A549 (cell line): ENCODE results near the gene KCNJ9. TPM values are rescaled to one million over a fixed set of nuclear protein-coding genes. Genes with fewer than 3 reads are reported as not detected.

Experiments
- ATAC-seq, 2 experiments: fragments of 200-7000 bp in 1 of 2; fragments of >200 bp in 1 of 2; cut with Nextera tagmentation in 1 of 2; cut with Tn5 transposase in 1 of 2; 3 replicates each; pipeline versions ENCODE4 v1.8.0 to v1.9.1; 2018 to 2020; ENCODE audit warnings: mild to moderate bottlenecking in 1 of 2, moderate library complexity in 1 of 2
- CTCF ChIA-PET: fragments of 300-600 bp; sonication (Branson Sonifier 250); formaldehyde crosslinking; extraction: SDS; loops from one replicate; lab custom pipeline; 2021; ENCODE audit warnings: antibody characterized with exemption, inconsistent platforms; lab: Yijun Ruan, JAX
- POLR2A ChIA-PET: fragments of 350-600 bp; formaldehyde crosslinking; extraction: SDS; loops from one replicate; lab custom pipeline; 2021; ENCODE audit warnings: antibody characterized with exemption, inconsistent platforms; lab: Yijun Ruan, JAX
- DNase-seq, 2 experiments: peaks; one replicate each; pipeline versions ENCODE4 v3.0.0 to v3.0.0-alpha.2; 2011 to 2016; ENCODE audit warnings: low read depth in 1 of 2, low spot score in 1 of 2
- FAIRE-seq: peaks from 2 replicates; lab custom pipeline; 2011; peaks lifted over from hg19 to GRCh38; lab: Jason Lieb, UNC
- H3K27ac ChIP-seq, 2 experiments: fragments of >200 bp; sonication (Bioruptor Twin); formaldehyde crosslinking; 3 replicates each; pipeline ENCODE4 v1.5.1; 2016 to 2017
- H3K4me1 ChIP-seq: fragments of >200 bp; sonication (Bioruptor Twin); formaldehyde crosslinking; 3 replicates; pipeline ENCODE4 v1.6.1; 2016
- H3K4me2 ChIP-seq: fragments of >200 bp; sonication (Bioruptor Twin); formaldehyde crosslinking; 3 replicates; pipeline ENCODE4 v1.6.1; 2016
- H3K4me3 ChIP-seq: fragments of >200 bp; sonication (Bioruptor Twin); formaldehyde crosslinking; 3 replicates; pipeline ENCODE4 v1.5.1; 2016
- H3K9me3 ChIP-seq: fragments of >200 bp; sonication (Bioruptor Twin); formaldehyde crosslinking; 3 replicates; pipeline ENCODE4 v1.6.1; 2016
- ESRRA ChIP-seq: fragments of 150-350 bp; IDR thresholded peaks from 2 replicates; pipeline ENCODE4 v1.6.1; 2014; ENCODE audit warnings: mild to moderate bottlenecking, low read length, borderline replicate concordance
- FOSB ChIP-seq: fragments of 250-450 bp; sonication (Bioruptor Pico); IDR thresholded peaks from 2 replicates; pipeline ENCODE4 v1.5.0; 2020; ENCODE audit warnings: mild to moderate bottlenecking, moderate library complexity
- FOSL2 ChIP-seq, 2 experiments: fragments of 450-650 bp in 1 of 2; fragments of >200 bp in 1 of 2; sonication (Bioruptor Twin) in 1 of 2; formaldehyde crosslinking; IDR thresholded peaks; 2 replicates each; pipeline versions ENCODE4 v1.5.0 to v1.6.1; 2016 to 2020; ENCODE audit warnings: mild to moderate bottlenecking in 1 of 2, moderate library complexity in 1 of 2
- HEYL ChIP-seq: fragments of 250-450 bp; sonication (Bioruptor Pico); IDR thresholded peaks from 2 replicates; pipeline ENCODE4 v1.8.0; 2021; ENCODE audit warnings: mild to moderate bottlenecking, moderate library complexity
- HOXB13 ChIP-seq: fragments of 250-450 bp; sonication (Bioruptor Pico); IDR thresholded peaks from 2 replicates; pipeline ENCODE4 v1.5.0; 2020; ENCODE audit warnings: low read depth, mild to moderate bottlenecking, moderate library complexity
- NR3C1 ChIP-seq: fragments of >200 bp; sonication (Bioruptor Twin); formaldehyde crosslinking; IDR thresholded peaks from 3 replicates; pipeline ENCODE4 v1.6.1; 2017
- RARB ChIP-seq: fragments of 250-450 bp; sonication (Bioruptor Pico); IDR thresholded peaks from 2 replicates; pipeline ENCODE4 v1.8.0; 2021; ENCODE audit warnings: mild to moderate bottlenecking, moderate library complexity
- TP53 ChIP-seq: fragments of 250-450 bp; sonication (Bioruptor Pico); IDR thresholded peaks from 2 replicates; pipeline ENCODE4 v1.5.0; 2021; ENCODE audit warnings: mild to moderate bottlenecking, moderate library complexity
- USF2 ChIP-seq: fragments of 450-650 bp; IDR thresholded peaks from 2 replicates; pipeline ENCODE4 v1.6.1; 2014; ENCODE audit warnings: antibody characterized with exemption
- WGBS: methylation state at CpG from one replicate; pipeline ENCODE4 v1.1.6; 2017; ENCODE audit errors: missing lambda C conversion rate; 5-methylcytosine and 5-hydroxymethylcytosine counted together
- polyA plus RNA-seq, 4 experiments: library from polyadenylated mRNA; depleted of rRNA in 3 of 4; stranded (reverse); fragments of >200 nt; fragmentation: RNase III in 1 of 4; extraction: RNeasy Plus Mini Kit Qiagen cat#74134 plus additional on column Dnase treatment in 1 of 4; gene quantifications; 2 replicates in 3 of 4; 3 replicates in 1 of 4; pipeline ENCODE4 v1.2.3, GENCODE V29; 2011 to 2017
- TF ChIP-seq, protein P1 (sequence below): fragments of 200-600 bp; sonication (generic); IDR thresholded peaks from 2 replicates; pipeline ENCODE4 v1.6.1; 2016; ENCODE audit warnings: antibody characterized with exemption, mild to moderate bottlenecking, moderate library complexity

Gene KCNJ9
- polyA plus RNA-seq, 2 of the 4 experiments (the other 2 are of a cell fraction), result not detected

DNA sequence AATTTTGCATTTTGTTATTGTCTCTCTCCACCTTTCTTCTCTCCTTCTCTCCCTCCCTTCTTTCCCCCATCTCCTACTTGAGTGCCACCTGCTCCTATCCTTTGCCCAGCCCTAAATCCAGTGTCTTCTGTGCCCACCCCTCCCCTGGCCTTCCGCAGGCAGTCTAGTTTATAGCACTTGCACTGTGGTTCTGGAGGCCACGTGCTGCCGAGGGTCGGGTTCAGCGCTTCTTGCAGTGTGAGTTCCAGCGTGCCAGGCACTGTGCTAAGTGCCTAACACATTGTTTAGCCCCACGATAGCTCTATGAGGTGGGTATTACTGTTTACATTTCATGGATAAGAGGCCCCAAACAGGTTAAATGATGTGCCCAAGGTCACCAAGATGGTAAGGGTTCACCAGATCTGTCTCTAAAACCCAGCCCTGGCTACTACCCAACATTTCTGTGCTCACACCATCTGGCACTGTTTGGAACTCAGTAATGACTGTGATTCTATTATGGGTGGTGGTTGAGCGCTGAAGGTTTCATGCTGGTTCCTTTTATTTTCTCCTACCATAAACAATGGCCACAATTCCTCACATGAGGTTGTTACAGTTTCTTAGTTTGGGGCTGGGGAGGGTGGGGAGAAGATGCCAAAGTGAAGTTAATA, 56.0 kb downstream of the KCNJ9 start:
- no peak for TF ChIP-seq ESRRA
- no peak for TF ChIP-seq FOSB (CRISPR knock-in tag)
- no peak for TF ChIP-seq FOSL2 (IDR thresholded peaks at IDR 0.05)
- no peak for TF ChIP-seq FOSL2 (CRISPR knock-in tag; IDR thresholded peaks at IDR 0.05)
- no peak for TF ChIP-seq TP53 (CRISPR knock-in tag)
- TF ChIP-seq NR3C1, result no peak
- TF ChIP-seq USF2, result no peak
- no peak for TF ChIP-seq RARB (CRISPR knock-in tag)
- no peaks in the 10 kb centered on the region for H3K9me3 ChIP-seq
- H3K4me1 ChIP-seq, result no peaks in the 10 kb centered on the region
- WGBS, result 59% methylated on average over 8 of the region's 8 CpGs
- no peak overlapping the region for H3K4me2 ChIP-seq
- CTCF ChIA-PET, result interaction anchor here (1.5 to 2.0 kb wide), 2 partner anchors 37 to 52 kb away, joined by 4 to 9 read pairs; no protein-coding TSS in a partner anchor
- ATAC-seq (no peak), FAIRE-seq (no peak), DNase-seq (no peak)
- no peak overlapping the region for H3K27ac ChIP-seq
- POLR2A ChIA-PET, result no interaction called here
- H3K4me3 ChIP-seq, result no peak overlapping the region

DNA sequence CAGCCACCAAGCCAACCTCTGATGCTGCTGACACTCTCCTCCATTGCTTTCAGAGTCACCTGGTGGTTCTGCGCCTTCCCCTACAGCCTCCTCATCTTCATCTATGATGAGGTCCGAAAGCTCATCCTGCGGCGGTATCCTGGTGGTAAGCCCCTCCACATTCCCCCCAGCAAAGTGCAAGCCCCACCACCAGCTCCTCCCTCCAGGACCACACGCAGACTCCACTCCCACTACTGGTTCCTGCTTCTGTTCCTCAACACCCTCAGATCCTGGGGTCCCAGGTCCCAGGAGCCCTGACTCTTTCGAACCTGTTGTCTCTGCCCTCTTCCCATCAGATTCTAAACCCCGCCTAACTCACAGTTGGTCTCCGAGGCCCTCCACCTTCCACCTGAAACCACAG, 58.5 kb downstream of the KCNJ9 start:
- TF ChIP-seq HOXB13 (CRISPR knock-in tag) (no peak), HEYL (CRISPR knock-in tag) (no peak)
- TF ChIP-seq, protein P1, sequence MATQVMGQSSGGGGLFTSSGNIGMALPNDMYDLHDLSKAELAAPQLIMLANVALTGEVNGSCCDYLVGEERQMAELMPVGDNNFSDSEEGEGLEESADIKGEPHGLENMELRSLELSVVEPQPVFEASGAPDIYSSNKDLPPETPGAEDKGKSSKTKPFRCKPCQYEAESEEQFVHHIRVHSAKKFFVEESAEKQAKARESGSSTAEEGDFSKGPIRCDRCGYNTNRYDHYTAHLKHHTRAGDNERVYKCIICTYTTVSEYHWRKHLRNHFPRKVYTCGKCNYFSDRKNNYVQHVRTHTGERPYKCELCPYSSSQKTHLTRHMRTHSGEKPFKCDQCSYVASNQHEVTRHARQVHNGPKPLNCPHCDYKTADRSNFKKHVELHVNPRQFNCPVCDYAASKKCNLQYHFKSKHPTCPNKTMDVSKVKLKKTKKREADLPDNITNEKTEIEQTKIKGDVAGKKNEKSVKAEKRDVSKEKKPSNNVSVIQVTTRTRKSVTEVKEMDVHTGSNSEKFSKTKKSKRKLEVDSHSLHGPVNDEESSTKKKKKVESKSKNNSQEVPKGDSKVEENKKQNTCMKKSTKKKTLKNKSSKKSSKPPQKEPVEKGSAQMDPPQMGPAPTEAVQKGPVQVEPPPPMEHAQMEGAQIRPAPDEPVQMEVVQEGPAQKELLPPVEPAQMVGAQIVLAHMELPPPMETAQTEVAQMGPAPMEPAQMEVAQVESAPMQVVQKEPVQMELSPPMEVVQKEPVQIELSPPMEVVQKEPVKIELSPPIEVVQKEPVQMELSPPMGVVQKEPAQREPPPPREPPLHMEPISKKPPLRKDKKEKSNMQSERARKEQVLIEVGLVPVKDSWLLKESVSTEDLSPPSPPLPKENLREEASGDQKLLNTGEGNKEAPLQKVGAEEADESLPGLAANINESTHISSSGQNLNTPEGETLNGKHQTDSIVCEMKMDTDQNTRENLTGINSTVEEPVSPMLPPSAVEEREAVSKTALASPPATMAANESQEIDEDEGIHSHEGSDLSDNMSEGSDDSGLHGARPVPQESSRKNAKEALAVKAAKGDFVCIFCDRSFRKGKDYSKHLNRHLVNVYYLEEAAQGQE, result no peak
- H3K27ac ChIP-seq, result no peak overlapping the region
- no peak overlapping the region for H3K4me2 ChIP-seq
- DNase-seq (no peak), ATAC-seq (no peak), FAIRE-seq (no peak)
- H3K4me3 ChIP-seq, result no peak overlapping the region
- no peaks in the 10 kb centered on the region for H3K9me3 ChIP-seq
- H3K4me1 ChIP-seq, result no peaks in the 10 kb centered on the region
- WGBS, result 87% methylated on average over 8 of the region's 8 CpGs
- ChIA-PET POLR2A (no interaction called here), CTCF (interaction anchor here (1.0 kb wide), 1 partner anchor 15 kb away, joined by 3 read pairs; no protein-coding TSS in a partner anchor)

Other genes starting within 250 kb of the KCNJ9 start
- gene VSIG8, start 218.9 kb upstream of the KCNJ9 start, polyA plus RNA-seq (2011; rRNA removed), result 0.04 TPM in 1 of 2 replicates, not detected in the other
- gene VSIG8, start 218.9 kb upstream of the KCNJ9 start, polyA plus RNA-seq (2017; fragmentation: RNase III; extraction: RNeasy Plus Mini Kit Qiagen cat#74134 plus additional on column Dnase treatment), result 0.05 to 0.09 TPM in 2 of 3 replicates, not detected in the other
- 0.50 and 0.67 TPM in 2 replicates for gene CFAP45, start 181.4 kb upstream of the KCNJ9 start, polyA plus RNA-seq (2011; rRNA removed)
- 0.76 to 0.89 TPM (median 0.87 TPM) in 3 replicates for gene CFAP45, start 181.4 kb upstream of the KCNJ9 start, polyA plus RNA-seq (2017; fragmentation: RNase III; extraction: RNeasy Plus Mini Kit Qiagen cat#74134 plus additional on column Dnase treatment)
- 533 and 536 TPM in 2 replicates for gene TAGLN2, start 156.0 kb upstream of the KCNJ9 start, polyA plus RNA-seq (2011; rRNA removed)
- gene TAGLN2, start 156.0 kb upstream of the KCNJ9 start, polyA plus RNA-seq (2017; fragmentation: RNase III; extraction: RNeasy Plus Mini Kit Qiagen cat#74134 plus additional on column Dnase treatment), result 781 to 811 TPM (median 806 TPM) in 3 replicates
- 0.05 and 0.06 TPM in 2 replicates for gene IGSF9, start 135.9 kb upstream of the KCNJ9 start, polyA plus RNA-seq (2011; rRNA removed)
- gene IGSF9, start 135.9 kb upstream of the KCNJ9 start, polyA plus RNA-seq (2017; fragmentation: RNase III; extraction: RNeasy Plus Mini Kit Qiagen cat#74134 plus additional on column Dnase treatment), result 0.49 to 0.54 TPM (median 0.50 TPM) in 3 replicates
- gene SLAMF9, start 127.3 kb upstream of the KCNJ9 start, polyA plus RNA-seq (2011; rRNA removed), result 0.21 and 0.25 TPM in 2 replicates
- 0.16 to 0.28 TPM (median 0.22 TPM) in 3 replicates for gene SLAMF9, start 127.3 kb upstream of the KCNJ9 start, polyA plus RNA-seq (2017; fragmentation: RNase III; extraction: RNeasy Plus Mini Kit Qiagen cat#74134 plus additional on column Dnase treatment)
- gene PIGM, start 49.5 kb upstream of the KCNJ9 start, polyA plus RNA-seq (2011; rRNA removed), result 6.3 and 7.2 TPM in 2 replicates
- gene PIGM, start 49.5 kb upstream of the KCNJ9 start, polyA plus RNA-seq (2017; fragmentation: RNase III; extraction: RNeasy Plus Mini Kit Qiagen cat#74134 plus additional on column Dnase treatment), result 4.8 to 5.3 TPM (median 5.0 TPM) in 3 replicates
- gene KCNJ10, start 11.4 kb upstream of the KCNJ9 start, polyA plus RNA-seq (2011; rRNA removed), result not detected in 2 replicates
- gene KCNJ10, start 11.4 kb upstream of the KCNJ9 start, polyA plus RNA-seq (2017; fragmentation: RNase III; extraction: RNeasy Plus Mini Kit Qiagen cat#74134 plus additional on column Dnase treatment), result 0.05 to 0.09 TPM (median 0.05 TPM) in 3 replicates
- 7.3 and 8.3 TPM in 2 replicates for gene IGSF8, start 17.1 kb downstream of the KCNJ9 start, polyA plus RNA-seq (2011; rRNA removed)
- 6.3 to 8.5 TPM (median 7.8 TPM) in 3 replicates for gene IGSF8, start 17.1 kb downstream of the KCNJ9 start, polyA plus RNA-seq (2017; fragmentation: RNase III; extraction: RNeasy Plus Mini Kit Qiagen cat#74134 plus additional on column Dnase treatment)
- gene ATP1A2, start 34.2 kb downstream of the KCNJ9 start, polyA plus RNA-seq (2011; rRNA removed), result 0.07 and 0.09 TPM in 2 replicates
- gene ATP1A2, start 34.2 kb downstream of the KCNJ9 start, polyA plus RNA-seq (2017; fragmentation: RNase III; extraction: RNeasy Plus Mini Kit Qiagen cat#74134 plus additional on column Dnase treatment), result 0.10 to 0.13 TPM in 2 of 3 replicates, not detected in the other
- gene ATP1A4, start 70.1 kb downstream of the KCNJ9 start, polyA plus RNA-seq (2011; rRNA removed), result not detected in 2 replicates
- not detected in 3 replicates for gene ATP1A4, start 70.1 kb downstream of the KCNJ9 start, polyA plus RNA-seq (2017; fragmentation: RNase III; extraction: RNeasy Plus Mini Kit Qiagen cat#74134 plus additional on column Dnase treatment)
- gene CASQ1, start 109.0 kb downstream of the KCNJ9 start, polyA plus RNA-seq (2011; rRNA removed), result 0.04 and 0.08 TPM in 2 replicates
- 0.04 TPM in 1 of 3 replicates, not detected in the others for gene CASQ1, start 109.0 kb downstream of the KCNJ9 start, polyA plus RNA-seq (2017; fragmentation: RNase III; extraction: RNeasy Plus Mini Kit Qiagen cat#74134 plus additional on column Dnase treatment)
- 115 and 130 TPM in 2 replicates for gene PEA15, start 123.8 kb downstream of the KCNJ9 start, polyA plus RNA-seq (2011; rRNA removed)
- gene PEA15, start 123.8 kb downstream of the KCNJ9 start, polyA plus RNA-seq (2017; fragmentation: RNase III; extraction: RNeasy Plus Mini Kit Qiagen cat#74134 plus additional on column Dnase treatment), result 136 to 157 TPM (median 150 TPM) in 3 replicates
- 103 and 113 TPM in 2 replicates for gene DCAF8, start 181.0 kb downstream of the KCNJ9 start, polyA plus RNA-seq (2011; rRNA removed)
- 67.4 to 69.8 TPM (median 69.8 TPM) in 3 replicates for gene DCAF8, start 181.0 kb downstream of the KCNJ9 start, polyA plus RNA-seq (2017; fragmentation: RNase III; extraction: RNeasy Plus Mini Kit Qiagen cat#74134 plus additional on column Dnase treatment)
- 54.3 and 56.7 TPM in 2 replicates for gene PEX19, start 203.6 kb downstream of the KCNJ9 start, polyA plus RNA-seq (2011; rRNA removed)
- gene PEX19, start 203.6 kb downstream of the KCNJ9 start, polyA plus RNA-seq (2017; fragmentation: RNase III; extraction: RNeasy Plus Mini Kit Qiagen cat#74134 plus additional on column Dnase treatment), result 23.6 to 25.1 TPM (median 24.8 TPM) in 3 replicates